Suprapubic skin (tissue), 4 donors: ENCODE results near the gene MAST4. TPM values are rescaled to one million over a fixed set of nuclear protein-coding genes. Genes with fewer than 3 reads are reported as not detected.

Source experiments
- DNase-seq, 2 donors: peaks; one replicate each; pipeline ENCODE4 v3.0.0-alpha.2; 2019; ENCODE audit warnings: low spot score in 2 of 2
- H3K27ac ChIP-seq: fragments of 200-600 bp; sonication (generic); one replicate; pipeline ENCODE4 v1.5.1; 2019
- H3K27me3 ChIP-seq: fragments of 200-600 bp; sonication (generic); one replicate; pipeline ENCODE4 v1.5.1; 2019
- H3K36me3 ChIP-seq: fragments of 200-600 bp; sonication (generic); one replicate; pipeline ENCODE4 v1.5.1; 2019
- H3K4me1 ChIP-seq: fragments of 200-600 bp; sonication (generic); one replicate; pipeline ENCODE4 v1.5.1; 2019
- H3K4me3 ChIP-seq: fragments of 200-600 bp; sonication (generic); one replicate; pipeline ENCODE4 v1.5.1; 2019; ENCODE audit warnings: mild to moderate bottlenecking
- H3K9me3 ChIP-seq: fragments of 200-600 bp; sonication (generic); one replicate; pipeline ENCODE4 v1.5.1; 2019
- EP300 ChIP-seq: sonication (generic); formaldehyde crosslinking; IDR thresholded peaks from one replicate; pipeline ENCODE4 v1.6.1; 2017; ENCODE audit warnings: antibody characterized with exemption
- POLR2A ChIP-seq, 2 donors: fragments of 450-650 bp; IDR thresholded peaks; one replicate each; pipeline ENCODE4 v1.6.1; 2017; ENCODE audit warnings: antibody characterized with exemption in 2 of 2, mild to moderate bottlenecking in 2 of 2, moderate library complexity in 2 of 2
- POLR2AphosphoS5 ChIP-seq, 3 donors: sonication (generic); formaldehyde crosslinking; IDR thresholded peaks; one replicate each; pipeline ENCODE4 v1.6.1; 2017; ENCODE audit warnings: antibody characterized with exemption in 3 of 3
- WGBS: methylation state at CpG from one replicate; pipeline ENCODE4 v1.1.5; 2018; 5-methylcytosine and 5-hydroxymethylcytosine counted together
- total RNA-seq, 4 donors: library from RNA; depleted of rRNA; stranded (reverse); fragments of >200 nt; gene quantifications; one replicate each; pipeline ENCODE4 v1.1.0, GENCODE V29; 2016
- TF ChIP-seq, protein P1 (sequence below), 2 donors: fragments of 200-600 bp in 1 of 2; fragments of 450-650 bp in 1 of 2; sonication (generic) in 1 of 2; IDR thresholded peaks; one replicate each; pipeline ENCODE4 v1.5.1; 2016 to 2019; ENCODE audit warnings: antibody characterized with exemption in 2 of 2, mild to moderate bottlenecking in 1 of 2, moderate library complexity in 1 of 2

Gene MAST4
- total RNA-seq, 4 donors from 2014 or later: 79.2 to 144 (median 98.1) TPM

- TF ChIP-seq EP300 (no peak), POLR2AphosphoS5 (IDR thresholded peaks at IDR 0.05) (no peak), POLR2A (IDR thresholded peaks at IDR 0.05) (no peak)
- TF ChIP-seq, protein P1, sequence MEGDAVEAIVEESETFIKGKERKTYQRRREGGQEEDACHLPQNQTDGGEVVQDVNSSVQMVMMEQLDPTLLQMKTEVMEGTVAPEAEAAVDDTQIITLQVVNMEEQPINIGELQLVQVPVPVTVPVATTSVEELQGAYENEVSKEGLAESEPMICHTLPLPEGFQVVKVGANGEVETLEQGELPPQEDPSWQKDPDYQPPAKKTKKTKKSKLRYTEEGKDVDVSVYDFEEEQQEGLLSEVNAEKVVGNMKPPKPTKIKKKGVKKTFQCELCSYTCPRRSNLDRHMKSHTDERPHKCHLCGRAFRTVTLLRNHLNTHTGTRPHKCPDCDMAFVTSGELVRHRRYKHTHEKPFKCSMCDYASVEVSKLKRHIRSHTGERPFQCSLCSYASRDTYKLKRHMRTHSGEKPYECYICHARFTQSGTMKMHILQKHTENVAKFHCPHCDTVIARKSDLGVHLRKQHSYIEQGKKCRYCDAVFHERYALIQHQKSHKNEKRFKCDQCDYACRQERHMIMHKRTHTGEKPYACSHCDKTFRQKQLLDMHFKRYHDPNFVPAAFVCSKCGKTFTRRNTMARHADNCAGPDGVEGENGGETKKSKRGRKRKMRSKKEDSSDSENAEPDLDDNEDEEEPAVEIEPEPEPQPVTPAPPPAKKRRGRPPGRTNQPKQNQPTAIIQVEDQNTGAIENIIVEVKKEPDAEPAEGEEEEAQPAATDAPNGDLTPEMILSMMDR (IDR thresholded peaks at IDR 0.05): no peak
- Histone ChIP-seq H3K4me3 (peak overlapping the region; percentile 19), H3K36me3 (no peaks in the 10 kb centered on the region), H3K9me3 (no peaks in the 10 kb centered on the region), H3K27me3 (no peaks in the 10 kb centered on the region), H3K27ac (no peak overlapping the region), H3K4me1 (peaks cover 6% of the 10 kb centered on the region)
- DNase-seq: no peak
- WGBS: 27% methylated on average over 7 of the region's 7 CpGs
These were observed 264.2 kb downstream of the MAST4 start for GRCh38 chr5:66860199-66860975.

DNA sequence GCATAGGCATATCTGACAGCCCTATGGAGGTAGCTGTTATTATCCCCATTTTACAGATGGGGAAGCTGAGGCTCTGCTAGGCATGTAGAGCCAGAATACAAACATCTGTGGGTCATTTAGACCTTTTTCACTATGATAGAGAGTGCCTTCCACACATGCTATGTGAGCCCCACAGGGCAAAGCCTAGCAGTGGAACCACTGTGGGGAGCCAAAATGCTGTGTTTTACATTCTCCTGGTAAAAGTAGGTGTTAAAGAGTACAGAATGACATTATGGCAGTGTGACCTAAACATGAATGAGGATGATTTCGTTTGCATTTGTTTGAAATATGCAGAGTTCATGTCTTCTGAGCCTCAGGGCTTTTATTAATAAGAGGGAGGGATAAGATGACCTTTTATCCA lies 265.2 kb downstream of the MAST4 start:
- H3K27me3 ChIP-seq: no peaks in the 10 kb centered on the region
- no peak for DNase-seq
- 48% methylated on average over 1 of the region's 1 CpG for WGBS
- H3K36me3 ChIP-seq: no peaks in the 10 kb centered on the region
- peaks cover 6% of the 10 kb centered on the region for H3K4me1 ChIP-seq
- no peaks in the 10 kb centered on the region for H3K9me3 ChIP-seq
- TF ChIP-seq POLR2AphosphoS5 (IDR thresholded peaks at IDR 0.05): no peak
- no peak for TF ChIP-seq EP300
- TF ChIP-seq, protein P1 (IDR thresholded peaks at IDR 0.05): no peak
- no peak for TF ChIP-seq POLR2A (IDR thresholded peaks at IDR 0.05)
- no peak overlapping the region for H3K27ac ChIP-seq
- H3K4me3 ChIP-seq: no peak overlapping the region

DNA sequence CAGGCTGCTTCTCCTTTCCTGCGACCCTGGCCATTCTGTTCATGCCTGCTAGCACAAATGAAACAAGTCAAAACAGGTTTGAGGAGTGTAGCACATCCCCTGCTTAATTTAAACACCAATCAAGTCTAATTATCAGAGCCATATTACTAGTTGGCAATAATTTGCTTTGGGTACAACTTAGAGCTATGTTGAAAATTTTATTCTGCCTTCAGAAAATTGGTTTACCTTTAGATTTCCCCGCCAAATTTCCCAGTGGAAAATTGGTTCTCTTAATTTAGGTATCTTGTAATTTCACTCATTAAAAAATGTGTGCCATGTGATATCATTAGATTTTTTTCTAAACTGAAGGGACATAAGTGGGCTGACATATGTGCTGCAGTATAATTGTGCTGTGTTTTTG lies 265.8 kb downstream of the MAST4 start:
- Histone ChIP-seq H3K4me1 (peaks cover 6% of the 10 kb centered on the region), H3K36me3 (no peaks in the 10 kb centered on the region), H3K27me3 (no peaks in the 10 kb centered on the region), H3K9me3 (no peaks in the 10 kb centered on the region), H3K27ac (no peak overlapping the region), H3K4me3 (no peak overlapping the region)
- TF ChIP-seq, protein P1 (IDR thresholded peaks at IDR 0.05): no peak
- no peak for TF ChIP-seq POLR2A (IDR thresholded peaks at IDR 0.05)
- no peak for TF ChIP-seq EP300
- TF ChIP-seq POLR2AphosphoS5 (IDR thresholded peaks at IDR 0.05): no peak
- 83% methylated on average over 2 of the region's 2 CpGs for WGBS
- no peak for DNase-seq

GRCh38 chr5:66863243-66864170 lies 267.3 kb downstream of the MAST4 start:
- Histone ChIP-seq H3K36me3 (no peaks in the 10 kb centered on the region), H3K9me3 (no peaks in the 10 kb centered on the region), H3K27me3 (no peaks in the 10 kb centered on the region), H3K27ac (no peak overlapping the region), H3K4me3 (no peak overlapping the region), H3K4me1 (peaks cover 6% of the 10 kb centered on the region)
- 75% methylated on average over 6 of the region's 6 CpGs for WGBS
- TF ChIP-seq EP300: no peak
- no peak for TF ChIP-seq POLR2A (IDR thresholded peaks at IDR 0.05)
- no peak for TF ChIP-seq POLR2AphosphoS5 (IDR thresholded peaks at IDR 0.05)
- TF ChIP-seq, protein P1 (IDR thresholded peaks at IDR 0.05): no peak
- no peak for DNase-seq
